PC-9 (cell line): ENCODE data around the gene ZNF385B. TPM values are rescaled to one million over a fixed set of nuclear protein-coding genes. Genes with fewer than 3 reads are reported as not detected.
A peak's percentile ranks its signal among the peaks of the same experiment; 100 is the strongest.

ENCODE experiments used
- BruUV-seq: library from RNA; stranded (reverse); fragments of 400-500 nt; replicated peaks from 2 replicates; lab custom pipeline; 2021; lab: Mats Ljungman, UMichigan
- CTCF ChIA-PET: fragments of 300-600 bp; sonication (Branson Sonifier 250); formaldehyde crosslinking; loops from one replicate; lab custom pipeline; 2022; ENCODE audit warnings: antibody characterized with exemption; lab: Charles Lee
- POLR2A ChIA-PET: fragments of 300-600 bp; sonication (Branson Sonifier 250); formaldehyde crosslinking; loops from one replicate; lab custom pipeline; 2022; ENCODE audit warnings: antibody characterized with exemption; ENCODE audit not compliant: unreplicated experiment; lab: Charles Lee
- DNase-seq, 2 experiments: peaks; one replicate each; pipeline versions ENCODE4 v3.0.0 to v3.0.0-alpha.2; 2015 to 2022; ENCODE audit warnings: mixed read lengths in 1 of 2
- H2AFZ ChIP-seq: fragments of 200-600 bp; sonication (generic); 2 replicates; pipeline ENCODE4 v1.8.1; 2017; ENCODE audit warnings: antibody characterized with exemption
- H3F3A ChIP-seq: fragments of 200-600 bp; sonication (generic); 2 replicates; pipeline ENCODE4 v1.8.1; 2017; ENCODE audit warnings: antibody characterized with exemption, mild to moderate bottlenecking, low read depth; ENCODE audit not compliant: insufficient read depth
- H3K27ac ChIP-seq: fragments of 200-600 bp; sonication (generic); 2 replicates; pipeline ENCODE4 v1.6.1; 2016; ENCODE audit warnings: mixed run types
- H3K27me3 ChIP-seq: fragments of 200-600 bp; sonication (generic); 2 replicates; pipeline ENCODE4 v1.6.1; 2016; ENCODE audit warnings: low read depth, mixed run types; ENCODE audit not compliant: insufficient read depth
- H3K36me3 ChIP-seq: fragments of 200-600 bp; sonication (generic); 2 replicates; pipeline ENCODE4 v1.6.1; 2016; ENCODE audit warnings: low read depth, mixed run types
- H3K4me1 ChIP-seq: fragments of 200-600 bp; sonication (generic); replicated peaks from 2 replicates; pipeline ENCODE4 v1.6.1; 2016; ENCODE audit warnings: mixed run types; ENCODE audit not compliant: insufficient read depth
- H3K4me2 ChIP-seq: fragments of 200-600 bp; sonication (generic); 2 replicates; pipeline ENCODE4 v1.6.1; 2017; ENCODE audit warnings: mixed run types
- H3K4me3 ChIP-seq: fragments of 200-600 bp; sonication (generic); 2 replicates; pipeline ENCODE4 v1.6.1; 2016; ENCODE audit warnings: mixed run types
- H3K79me2 ChIP-seq: fragments of 200-600 bp; sonication (generic); 2 replicates; pipeline ENCODE4 v1.6.1; 2017; ENCODE audit warnings: low read depth, mixed run types
- H3K9me2 ChIP-seq: fragments of 200-600 bp; sonication (generic); 2 replicates; pipeline ENCODE4 v1.8.1; 2017; ENCODE audit warnings: mild to moderate bottlenecking; ENCODE audit not compliant: insufficient read depth
- H3K9me3 ChIP-seq: fragments of 200-600 bp; sonication (generic); 2 replicates; pipeline ENCODE4 v1.8.1; 2016; ENCODE audit warnings: low read depth; ENCODE audit not compliant: insufficient read depth
- H4K20me1 ChIP-seq: fragments of 200-600 bp; sonication (generic); 2 replicates; pipeline ENCODE4 v1.8.1; 2017; ENCODE audit not compliant: insufficient read depth
- CTCF ChIP-seq: fragments of 200-600 bp; sonication (generic); conservative IDR thresholded peaks from 2 replicates; pipeline ENCODE4 v1.6.1; 2017; ENCODE audit warnings: mixed run types, antibody characterized with exemption, mild to moderate bottlenecking, moderate library complexity
- EZH2 ChIP-seq: fragments of 200-600 bp; sonication (generic); IDR thresholded peaks from 2 replicates; pipeline ENCODE4 v1.8.0; 2017; ENCODE audit warnings: antibody characterized with exemption, low read depth
- intact Hi-C: fragments of 100-400 bp; cut with micrococcal nuclease; formaldehyde crosslinking; loops from one replicate; pipeline ENCODE4 v1.10.0; 2022; ENCODE audit not compliant: unreplicated experiment
- total RNA-seq: library from RNA; stranded (reverse); gene quantifications from 2 replicates; pipeline ENCODE4 v1.2.3, GENCODE V29; 2021

The ZNF385B gene
- total RNA-seq, 1 experiment from 2014 or later = 4.1 TPM

DNA sequence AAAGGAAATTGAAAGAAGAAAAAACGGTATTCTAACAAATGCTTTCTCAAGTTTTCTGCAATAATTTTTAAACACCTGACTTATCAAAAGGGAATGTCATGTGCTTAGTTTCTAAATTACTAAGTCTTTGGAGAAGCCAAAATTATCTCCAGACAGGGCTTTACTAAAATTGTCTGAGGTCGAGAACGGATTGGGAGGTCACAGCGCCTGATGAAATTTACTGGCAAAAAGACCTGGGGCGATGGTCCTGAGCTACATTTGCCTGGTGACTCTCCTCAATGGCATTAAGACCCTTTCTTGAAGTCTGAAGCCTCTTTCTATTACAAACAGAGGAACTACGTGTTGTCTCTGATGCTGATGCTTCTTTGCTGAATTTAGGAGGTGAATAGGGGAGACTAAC, 305.0 kb downstream of the ZNF385B start:
- BruUV-seq = no TSS peak
- Histone ChIP-seq H2AFZ (peak overlapping the region; percentile 34), H3K4me1 (no peaks in the 10 kb centered on the region), H3K4me3 (no peak overlapping the region), H3K79me2 (no peaks in the 10 kb centered on the region), H3K27me3 (no peaks in the 10 kb centered on the region), H3K27ac (no peak overlapping the region), H4K20me1 (0 out of 2 replicates have a peak, but pooled peaks cover 5% of the 10 kb centered on the region), H3K9me2 (0 out of 2 replicates have a peak, but pooled peaks cover 8% of the 10 kb centered on the region), H3K36me3 (no peaks in the 10 kb centered on the region), H3F3A (no peaks in the 10 kb centered on the region), H3K4me2 (no peak overlapping the region), H3K9me3 (peaks cover 9% of the 10 kb centered on the region; the same call in 1 of the 2 replicates)
- TF ChIP-seq CTCF (no peak), EZH2 (no peak)
- ChIA-PET POLR2A (no interaction called here), CTCF (no interaction called here)
- intact Hi-C loops = no loop called here
- no peak for DNase-seq

DNA sequence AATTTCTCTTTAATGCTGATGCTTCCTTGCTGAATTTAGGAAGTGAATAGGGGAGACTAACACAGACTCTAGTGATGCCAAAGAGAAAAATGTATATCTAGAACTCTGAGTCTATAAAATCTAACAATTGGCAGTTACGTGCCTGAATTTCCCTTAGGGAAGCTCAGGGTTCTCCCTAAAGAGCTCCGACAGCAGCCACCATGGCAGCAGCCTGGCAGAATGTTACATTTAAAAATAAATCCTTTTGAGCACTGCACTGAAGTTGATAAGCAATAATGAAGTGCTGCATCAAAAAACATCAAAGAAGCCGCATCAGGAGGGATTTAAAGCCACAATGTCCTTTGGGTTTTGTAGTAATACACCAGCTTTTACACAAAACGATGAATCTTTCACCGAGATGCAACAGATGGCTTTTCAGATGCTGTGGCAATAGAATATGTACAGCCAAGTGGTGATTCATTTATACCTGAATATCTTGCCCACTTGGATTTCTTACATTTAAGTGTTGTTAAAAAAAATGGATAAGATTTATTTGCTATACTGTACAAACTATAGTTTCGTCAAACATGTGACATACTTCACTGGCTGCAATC, 305.6 kb downstream of the ZNF385B start:
- Histone ChIP-seq H3K79me2 (no peaks in the 10 kb centered on the region), H3K36me3 (no peaks in the 10 kb centered on the region), H3K4me2 (no peak overlapping the region), H3K9me2 (0 out of 2 replicates have a peak, but pooled peaks cover 8% of the 10 kb centered on the region), H3K4me1 (no peaks in the 10 kb centered on the region), H2AFZ (no peak overlapping the region), H3K27me3 (no peaks in the 10 kb centered on the region), H3K9me3 (peaks cover 9% of the 10 kb centered on the region; the same call in 1 of the 2 replicates), H3K27ac (no peak overlapping the region), H3F3A (no peaks in the 10 kb centered on the region), H3K4me3 (no peak overlapping the region), H4K20me1 (0 out of 2 replicates have a peak, but pooled peaks cover 5% of the 10 kb centered on the region)
- ChIA-PET CTCF (interaction anchor here (0.6 kb wide), 1 partner anchor 108 kb away, joined by 3 read pairs; no protein-coding TSS in a partner anchor), POLR2A (no interaction called here)
- no peak for DNase-seq
- intact Hi-C loops = no loop called here
- no TSS peak for BruUV-seq
- no peak for TF ChIP-seq CTCF
- TF ChIP-seq EZH2 = no peak

DNA sequence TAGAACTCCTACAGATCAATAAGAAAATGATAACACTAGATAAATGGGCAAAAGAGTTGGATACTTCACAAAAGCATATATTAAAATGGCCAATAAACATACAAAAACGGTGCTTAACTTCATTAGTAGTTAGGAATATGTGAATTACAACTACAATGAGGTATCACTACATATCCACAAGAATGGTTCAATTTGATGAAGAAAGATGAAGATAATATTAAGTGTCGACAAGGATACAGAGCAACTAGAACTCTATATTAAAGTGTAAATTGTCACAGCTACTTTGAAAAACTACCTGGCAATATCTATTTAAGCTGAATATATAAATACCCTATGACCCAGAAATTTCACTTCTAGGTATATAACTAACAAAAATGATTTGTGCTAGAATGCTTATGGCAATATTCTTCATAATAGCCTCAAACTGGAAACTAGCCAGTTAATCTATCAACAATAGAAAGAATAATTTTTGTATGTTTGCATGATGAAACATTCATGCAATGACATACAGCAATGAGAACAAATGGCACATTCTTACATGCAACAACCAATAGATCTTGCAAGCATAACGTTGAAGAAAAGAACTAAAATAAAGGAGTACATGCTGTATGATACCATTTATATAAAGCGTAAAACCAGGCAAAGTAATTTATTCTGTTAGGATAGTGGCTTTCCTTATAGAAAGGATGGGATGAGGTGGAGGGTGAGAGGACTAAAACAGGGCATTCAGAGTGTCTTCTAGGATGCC, 306.6 kb downstream of the ZNF385B start:
- TF ChIP-seq EZH2 (no peak), CTCF (no peak)
- H3K4me3 ChIP-seq = no peak overlapping the region
- intact Hi-C loops = no loop called here
- CTCF ChIA-PET = interaction anchor here (0.6 kb wide), 1 partner anchor 153 kb away, joined by 3 read pairs; no protein-coding TSS in a partner anchor
- no peaks in the 10 kb centered on the region for H3F3A ChIP-seq
- no peaks in the 10 kb centered on the region for H3K36me3 ChIP-seq
- H3K9me3 ChIP-seq = peaks cover 9% of the 10 kb centered on the region; the same call in 1 of the 2 replicates
- no peak for DNase-seq
- H2AFZ ChIP-seq = no peak overlapping the region; the same call in 1 of the 2 replicates
- 0 out of 2 replicates have a peak, but pooled peaks cover 5% of the 10 kb centered on the region for H4K20me1 ChIP-seq
- no peaks in the 10 kb centered on the region for H3K4me1 ChIP-seq
- no peaks in the 10 kb centered on the region for H3K79me2 ChIP-seq
- no peak overlapping the region for H3K27ac ChIP-seq
- no TSS peak for BruUV-seq
- H3K4me2 ChIP-seq = no peak overlapping the region
- no peaks in the 10 kb centered on the region for H3K27me3 ChIP-seq
- H3K9me2 ChIP-seq = 0 out of 2 replicates have a peak, but pooled peaks cover 8% of the 10 kb centered on the region
- POLR2A ChIA-PET = no interaction called here
